ENCODE measurements around the gene PHYKPL. TPM values are rescaled to one million over a fixed set of nuclear protein-coding genes. Genes with fewer than 3 reads are reported as not detected.

PHYKPL gene
- total RNA-seq, 1 experiment from 2014 or later = 41.7 TPM

GRCh38 chr5:178163772-178164735, 68.5 kb downstream of the PHYKPL start:
- no peaks in the 10 kb centered on the region for H3K9me3 Mint-ChIP-seq
- ChIA-PET CTCF (interaction anchor here (0.6 to 0.9 kb wide), 4 partner anchors 11 to 427 kb away, joined by 3 to 4 read pairs (median 4); partner anchors contain the start of gene NHP2), POLR2A (no interaction called here)
- peak; percentile 90 for ATAC-seq
- no peaks in the 10 kb centered on the region for H3K36me3 Mint-ChIP-seq
- peaks cover 10% of the 10 kb centered on the region for H3K4me1 Mint-ChIP-seq
- DNase-seq (ENCODE audit: low spot score) = peak; percentile 97
- H3K27me3 Mint-ChIP-seq (ENCODE audit: low read depth) = peaks cover 20% of the 10 kb centered on the region
- peak overlapping the region; percentile 62 for H3K4me3 Mint-ChIP-seq
- H3K27ac Mint-ChIP-seq = peak overlapping the region; percentile 10
- no peak for TF ChIP-seq STAT6 (CRISPR knock-in tag; conservative IDR thresholded peaks at IDR 0.05; ENCODE audit: low read depth)
- no peak for TF ChIP-seq USF2 (CRISPR knock-in tag; IDR thresholded peaks at IDR 0.05)
- TF ChIP-seq CTCF (IDR thresholded peaks at IDR 0.05) = peak; percentile 94
- TF ChIP-seq SP1 (CRISPR knock-in tag; conservative IDR thresholded peaks at IDR 0.05) = 0 out of 2 replicates have a peak, but pooled peaks have one; percentile 27
- TF ChIP-seq RELA (CRISPR knock-in tag; IDR thresholded peaks at IDR 0.05; ENCODE audit: borderline replicate concordance) = no peak
- TF ChIP-seq SMAD3 (CRISPR knock-in tag; IDR thresholded peaks at IDR 0.05; ENCODE audit: borderline replicate concordance) = no peak
- TF ChIP-seq FOXP4 (CRISPR knock-in tag; IDR thresholded peaks at IDR 0.05) = no peak
- 0 out of 2 replicates have a peak, but pooled peaks have one; percentile 30 for TF ChIP-seq ZNF232 (CRISPR knock-in tag; IDR thresholded peaks at IDR 0.05)
- TF ChIP-seq ZNF121 (CRISPR knock-in tag; IDR thresholded peaks at IDR 0.05) = peak; percentile 77
- TF ChIP-seq ELF4 (CRISPR knock-in tag; IDR thresholded peaks at IDR 0.05; ENCODE audit: low read depth) = no peak
- peak; percentile 54; the same call in 1 of the 2 replicates for TF ChIP-seq HMGXB4 (CRISPR knock-in tag; IDR thresholded peaks at IDR 0.05)
- no peak for TF ChIP-seq GABPB1 (CRISPR knock-in tag; IDR thresholded peaks at IDR 0.05)
- TF ChIP-seq MXD4 (CRISPR knock-in tag; IDR thresholded peaks at IDR 0.05; ENCODE audit: borderline replicate concordance) = no peak
- TF ChIP-seq GTF2I (CRISPR knock-in tag; conservative IDR thresholded peaks at IDR 0.05) = 0 out of 2 replicates have a peak, but pooled peaks have one; percentile 9
- no peak for TF ChIP-seq ZNF416 (CRISPR knock-in tag; IDR thresholded peaks at IDR 0.05)
- TF ChIP-seq AFF4 (CRISPR knock-in tag; IDR thresholded peaks at IDR 0.05; ENCODE audit: borderline replicate concordance) = no peak
- 0 out of 2 replicates have a peak, but pooled peaks have one; percentile 57 for TF ChIP-seq ZNF512 (CRISPR knock-in tag; IDR thresholded peaks at IDR 0.05; ENCODE audit: borderline replicate concordance)

Measured in WTC11 (cell line).